ENCODE data around the gene PIK3C3.

- TF ChIP-seq CTCF (IDR thresholded peaks at IDR 0.05), result no peak
- TF ChIP-seq POLR2AphosphoS5 (IDR thresholded peaks at IDR 0.05), result no peak
- TF ChIP-seq POLR2A (IDR thresholded peaks at IDR 0.05), result no peak
- no peak for TF ChIP-seq EP300 (IDR thresholded peaks at IDR 0.05)
Measured at GRCh38 chr18:42082415-42083234, 127.6 kb downstream of the PIK3C3 start.
